H1 (cell line): ENCODE data around the gene SNX32. TPM values are rescaled to one million over a fixed set of nuclear protein-coding genes. Genes with fewer than 3 reads are reported as not detected.

Experiments used
- CHD1 ChIP-seq: IDR thresholded peaks from 2 replicates; pipeline ENCODE4 v1.6.1; 2012; ENCODE audit warnings: low read depth, low read length, improper control_type of control experiment
- polyA plus RNA-seq, 7 experiments: library from polyadenylated mRNA; depleted of rRNA in 3 of 7; stranded (reverse) in 5 of 7; unstranded in 2 of 7; fragments of >200 nt in 5 of 7; fragments of 200-250 nt in 2 of 7; gene quantifications; 1 replicate in 5 of 7; 2 replicates in 1 of 7; 4 replicates in 1 of 7; pipeline versions ENCODE4 v1.2.1 to v1.2.3, GENCODE V29; 2011 to 2013; ENCODE audit warnings: missing spikeins in 2 of 7, mixed read lengths in 2 of 7
- total RNA-seq: library from RNA; stranded (reverse); fragmentation: NEBNext Ultra II Directional; extraction: Animal tissue kit (Norgen Biotek cat#: 25700); gene quantifications from 2 replicates; pipeline ENCODE4 v1.2.1, GENCODE V29; 2021

Gene SNX32
- total and polyA plus RNA-seq, 2 of the 8 experiments (the other 6 are each of a cell fraction or from before 2014, with no cell fraction given) = 0.76 to 2.2 TPM

GRCh38 chr11:65785319-65786007 is 48.3 kb upstream of the SNX32 start (continued):
- no peak for TF ChIP-seq CHD1
